Bronchial epithelial cell (primary cell): ENCODE data around the gene MTURN. TPM values are rescaled to one million over a fixed set of nuclear protein-coding genes. Genes with fewer than 3 reads are reported as not detected.
"Not testable (repeated sequence)": the region's sequence is repeated elsewhere in the genome, so short reads cannot be mapped to it uniquely, and the experiment has no call there.

Experiments used
- DNase-seq: peaks from one replicate; pipeline ENCODE4 v3.0.0-alpha.2; 2010; ENCODE audit warnings: low read depth
- FAIRE-seq: peaks from 2 replicates; lab custom pipeline; 2011; peaks lifted over from hg19 to GRCh38; lab: Jason Lieb, UNC
- H3K27me3 ChIP-seq: 2 replicates; pipeline ENCODE4 v1.5.1; 2011; ENCODE audit warnings: low read length; ENCODE audit not compliant: control insufficient read depth, insufficient read depth
- H3K36me3 ChIP-seq: 2 replicates; pipeline ENCODE4 v1.5.1; 2011; ENCODE audit warnings: low read length; ENCODE audit not compliant: control insufficient read depth, insufficient read depth
- H3K4me3 ChIP-seq: 2 replicates; pipeline ENCODE4 v1.5.1; 2011; ENCODE audit warnings: mild to moderate bottlenecking, low read depth, low read length, control low read depth
- CTCF ChIP-seq: IDR thresholded peaks from 2 replicates; pipeline ENCODE4 v1.5.1; 2011; ENCODE audit warnings: mild to moderate bottlenecking, moderate library complexity, low read length, control low read depth, inconsistent platforms; ENCODE audit not compliant: insufficient read depth, severe bottlenecking
- total RNA-seq: library from RNA; depleted of rRNA; stranded (reverse); fragments of >200 nt; gene quantifications from 2 replicates; pipeline ENCODE4 v1.2.1, GENCODE V29; 2014

Gene MTURN
- total RNA-seq, 1 donor from 2014 or later = 43.7 TPM

GRCh38 chr7:30091987-30092386 is 42.8 kb upstream of the MTURN start:
- no peak for FAIRE-seq

GRCh38 chr7:30093420-30093952 is 41.3 kb upstream of the MTURN start:
- Histone ChIP-seq H3K27me3 (no peaks in the 10 kb centered on the region), H3K4me3 (no peak overlapping the region), H3K36me3 (no peaks in the 10 kb centered on the region)
- FAIRE-seq (no peak), DNase-seq (no peak)
- no peak for TF ChIP-seq CTCF

More at GRCh38 chr7:30091987-30092386, 42.8 kb upstream of the MTURN start:
- no peak for TF ChIP-seq CTCF
- Histone ChIP-seq H3K4me3 (no peak overlapping the region), H3K27me3 (no peaks in the 10 kb centered on the region), H3K36me3 (no peaks in the 10 kb centered on the region)
- no peak for DNase-seq

- H3K27me3 ChIP-seq, H3K4me3 ChIP-seq, DNase-seq, FAIRE-seq, H3K36me3 ChIP-seq: not testable (repeated sequence)
These were observed 36.2 kb upstream of the MTURN start for GRCh38 chr7:30098599-30098998.

- Histone ChIP-seq H3K4me3 (no peak overlapping the region), H3K27me3 (no peaks in the 10 kb centered on the region), H3K36me3 (no peaks in the 10 kb centered on the region)
- FAIRE-seq (no peak), DNase-seq (no peak)
- no peak for TF ChIP-seq CTCF
These were observed 32.5 kb upstream of the MTURN start for GRCh38 chr7:30102281-30102680.

GRCh38 chr7:30104157-30104556 is 30.6 kb upstream of the MTURN start:
- no peak for TF ChIP-seq CTCF
- no peak for DNase-seq
- H3K27me3 ChIP-seq = no peaks in the 10 kb centered on the region
- FAIRE-seq = no peak
- H3K36me3 ChIP-seq = no peaks in the 10 kb centered on the region
- H3K4me3 ChIP-seq = no peak overlapping the region

GRCh38 chr7:30112103-30112713 is 22.6 kb upstream of the MTURN start:
- no peak for TF ChIP-seq CTCF
- no peaks in the 10 kb centered on the region for H3K36me3 ChIP-seq
- DNase-seq = no peak
- H3K4me3 ChIP-seq = no peak overlapping the region
- H3K27me3 ChIP-seq = no peaks in the 10 kb centered on the region
- FAIRE-seq = no peak
